WTC11 (cell line): ENCODE measurements around the gene LHFPL6.

Experiments
- CTCF ChIP-seq: fragments of 200-600 bp; IDR thresholded peaks from 2 replicates; pipeline ENCODE4 v1.8.0; 2022; ENCODE audit warnings: antibody characterized with exemption
- E2F1 ChIP-seq: sonication (generic); formaldehyde crosslinking; IDR thresholded peaks from 2 replicates; pipeline ENCODE4 v1.8.0; 2022; ENCODE audit warnings: mild to moderate bottlenecking, missing genetic modification reagents
- FOXP4 ChIP-seq: sonication (generic); formaldehyde crosslinking; IDR thresholded peaks from 2 replicates; pipeline ENCODE4 v1.8.0; 2022; ENCODE audit warnings: mild to moderate bottlenecking, missing genetic modification reagents
- GRHL2 ChIP-seq: fragments of 250-450 bp; sonication (Bioruptor Pico); IDR thresholded peaks from 2 replicates; pipeline ENCODE4 v1.8.0; 2022; ENCODE audit warnings: mild to moderate bottlenecking, moderate library complexity; ENCODE audit not compliant: insufficient replicate concordance, severe bottlenecking
- NFYB ChIP-seq: sonication (generic); formaldehyde crosslinking; conservative IDR thresholded peaks from 2 replicates; pipeline ENCODE4 v1.8.0; 2022; ENCODE audit warnings: low read depth, missing genetic modification reagents
- TP53 ChIP-seq: sonication (generic); formaldehyde crosslinking; IDR thresholded peaks from 2 replicates; pipeline ENCODE4 v1.8.1; 2023; ENCODE audit warnings: mild to moderate bottlenecking, missing genetic modification reagents

GRCh38 chr13:39389013-39389412 is 214.0 kb downstream of the LHFPL6 start:
- no peak for TF ChIP-seq FOXP4 (CRISPR knock-in tag)
- TF ChIP-seq NFYB (CRISPR knock-in tag) = no peak
- no peak for TF ChIP-seq GRHL2 (CRISPR knock-in tag)
- TF ChIP-seq CTCF = no peak
- TF ChIP-seq E2F1 (CRISPR knock-in tag) = no peak
- TF ChIP-seq TP53 (CRISPR knock-in tag) = no peak
